ENCODE results near the gene SLC9A1.

Gene SLC9A1

DNA sequence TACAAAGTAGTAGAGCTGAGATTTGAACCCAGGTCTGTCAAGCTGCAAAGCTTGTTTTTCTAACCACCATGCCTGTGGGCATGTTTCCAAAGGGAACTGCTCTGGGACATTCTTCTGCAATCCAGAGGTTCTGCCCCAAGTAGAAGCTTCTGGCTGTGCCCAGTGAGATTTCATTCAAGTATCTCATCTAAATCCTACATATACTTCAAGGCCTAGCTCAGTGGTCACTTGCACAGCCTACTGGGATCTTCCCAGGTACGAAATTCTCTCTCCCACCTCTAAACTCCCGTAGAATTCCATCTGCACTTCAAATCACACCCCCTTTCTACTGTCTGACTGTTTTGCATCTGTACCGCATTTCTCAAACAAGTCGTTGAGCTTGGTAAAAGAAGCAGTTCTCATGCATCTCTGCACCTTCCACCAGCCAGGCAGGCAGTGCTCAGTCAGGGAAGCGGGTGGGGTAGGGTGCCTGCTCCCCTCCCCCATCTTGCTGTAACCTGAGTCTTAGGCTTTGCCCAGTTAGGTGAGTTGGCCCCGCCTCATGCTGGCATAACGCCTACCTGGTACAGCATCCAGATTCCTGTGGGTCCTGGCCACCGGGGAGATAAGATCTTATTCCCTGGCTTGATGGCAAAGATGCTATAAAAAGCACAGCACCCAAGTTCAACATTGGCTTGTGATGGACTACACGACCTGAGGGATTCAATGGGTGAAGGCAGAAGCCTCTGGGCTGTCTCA is 13.5 kb downstream of the SLC9A1 start:
- H3K9ac ChIP-seq (ENCODE audit: low read length) = no peak overlapping the region
- H2AFZ ChIP-seq (ENCODE audit: low read depth, low read length) = no peak overlapping the region
- no peak overlapping the region for H3K27ac ChIP-seq (ENCODE audit: low read length)
- H3K79me2 ChIP-seq (ENCODE audit: low read length) = peaks cover 5% of the 10 kb centered on the region; the same call in 1 of the 2 replicates
- no peak overlapping the region for H3K4me2 ChIP-seq (ENCODE audit: low read length)
- H3K9me3 ChIP-seq (ENCODE audit: insufficient read depth, low read length) = no peaks in the 10 kb centered on the region
- TF ChIP-seq, protein P1, sequence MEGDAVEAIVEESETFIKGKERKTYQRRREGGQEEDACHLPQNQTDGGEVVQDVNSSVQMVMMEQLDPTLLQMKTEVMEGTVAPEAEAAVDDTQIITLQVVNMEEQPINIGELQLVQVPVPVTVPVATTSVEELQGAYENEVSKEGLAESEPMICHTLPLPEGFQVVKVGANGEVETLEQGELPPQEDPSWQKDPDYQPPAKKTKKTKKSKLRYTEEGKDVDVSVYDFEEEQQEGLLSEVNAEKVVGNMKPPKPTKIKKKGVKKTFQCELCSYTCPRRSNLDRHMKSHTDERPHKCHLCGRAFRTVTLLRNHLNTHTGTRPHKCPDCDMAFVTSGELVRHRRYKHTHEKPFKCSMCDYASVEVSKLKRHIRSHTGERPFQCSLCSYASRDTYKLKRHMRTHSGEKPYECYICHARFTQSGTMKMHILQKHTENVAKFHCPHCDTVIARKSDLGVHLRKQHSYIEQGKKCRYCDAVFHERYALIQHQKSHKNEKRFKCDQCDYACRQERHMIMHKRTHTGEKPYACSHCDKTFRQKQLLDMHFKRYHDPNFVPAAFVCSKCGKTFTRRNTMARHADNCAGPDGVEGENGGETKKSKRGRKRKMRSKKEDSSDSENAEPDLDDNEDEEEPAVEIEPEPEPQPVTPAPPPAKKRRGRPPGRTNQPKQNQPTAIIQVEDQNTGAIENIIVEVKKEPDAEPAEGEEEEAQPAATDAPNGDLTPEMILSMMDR (IDR thresholded peaks at IDR 0.05; ENCODE audit: low read depth, low read length) = no peak
- no peak for TF ChIP-seq EZH2phosphoT487 (IDR thresholded peaks at IDR 0.05; ENCODE audit: low read depth)
- no peaks in the 10 kb centered on the region for H3K27me3 ChIP-seq (ENCODE audit: low read depth, low read length)
- no peaks in the 10 kb centered on the region for H4K20me1 ChIP-seq (ENCODE audit: insufficient read depth, low read length)
- H3K4me1 ChIP-seq (ENCODE audit: low read length) = no peaks in the 10 kb centered on the region
- no peaks in the 10 kb centered on the region for H3K36me3 ChIP-seq (replicated peaks; ENCODE audit: low read depth, low read length)
- H3K4me3 ChIP-seq (ENCODE audit: low read length) = no peak overlapping the region

DNA sequence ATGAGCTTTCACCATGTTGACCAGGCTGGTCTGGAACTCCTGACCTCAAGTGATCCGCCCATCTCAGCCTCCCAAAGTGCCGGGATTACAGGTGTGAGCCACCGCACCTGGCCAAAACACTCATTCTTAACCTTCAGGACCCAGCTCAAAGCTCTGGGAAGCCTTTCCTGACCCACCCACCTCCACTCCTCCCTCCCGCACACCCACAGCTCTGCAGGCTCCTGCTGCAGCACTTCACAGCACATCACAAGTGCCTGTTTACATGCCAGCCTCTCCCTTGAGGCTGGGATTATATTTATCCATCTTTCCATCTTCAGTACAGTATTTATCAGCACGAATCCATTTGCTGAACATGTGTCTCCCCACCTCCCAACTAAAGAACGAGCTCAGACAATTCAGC is 14.9 kb downstream of the SLC9A1 start:
- H3K79me2 ChIP-seq (ENCODE audit: low read length) = peaks cover 5% of the 10 kb centered on the region; the same call in 1 of the 2 replicates
- no peak overlapping the region for H3K27ac ChIP-seq (ENCODE audit: low read length)
- H3K9ac ChIP-seq (ENCODE audit: low read length) = no peak overlapping the region
- no peaks in the 10 kb centered on the region for H3K27me3 ChIP-seq (ENCODE audit: low read depth, low read length)
- H2AFZ ChIP-seq (ENCODE audit: low read depth, low read length) = no peak overlapping the region
- TF ChIP-seq, protein P1 (IDR thresholded peaks at IDR 0.05; ENCODE audit: low read depth, low read length) = no peak
- TF ChIP-seq EZH2phosphoT487 (IDR thresholded peaks at IDR 0.05; ENCODE audit: low read depth) = no peak
- H3K4me3 ChIP-seq (ENCODE audit: low read length) = no peak overlapping the region
- no peak overlapping the region for H3K4me2 ChIP-seq (ENCODE audit: low read length)
- H4K20me1 ChIP-seq (ENCODE audit: insufficient read depth, low read length) = no peaks in the 10 kb centered on the region
- H3K4me1 ChIP-seq (ENCODE audit: low read length) = peaks cover 6% of the 10 kb centered on the region; the same call in 1 of the 2 replicates
- H3K9me3 ChIP-seq (ENCODE audit: insufficient read depth, low read length) = no peaks in the 10 kb centered on the region
- no peaks in the 10 kb centered on the region for H3K36me3 ChIP-seq (replicated peaks; ENCODE audit: low read depth, low read length)

DNA sequence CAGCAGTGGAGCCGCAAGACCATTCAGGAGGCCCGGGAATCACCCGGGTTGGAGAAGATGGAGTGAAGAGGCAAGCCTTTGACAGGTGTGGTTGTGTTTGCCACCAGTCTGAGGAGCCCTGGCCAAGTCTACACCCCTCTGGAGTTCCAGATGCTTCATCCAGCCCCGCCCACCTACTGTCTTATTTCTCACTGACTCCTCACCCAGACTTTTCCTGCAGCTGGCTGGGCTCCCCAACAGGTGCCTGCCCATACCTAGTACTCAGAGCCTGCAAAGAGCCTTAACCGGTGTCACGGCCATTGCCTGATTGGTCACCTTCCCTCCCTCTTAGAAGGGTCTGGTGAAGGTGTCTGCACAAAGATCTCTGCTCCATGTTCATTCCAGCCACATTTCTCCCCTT is 16.0 kb downstream of the SLC9A1 start:
- Histone ChIP-seq H3K36me3 (replicated peaks; ENCODE audit: low read depth, low read length) (no peaks in the 10 kb centered on the region), H2AFZ (ENCODE audit: low read depth, low read length) (no peak overlapping the region), H3K79me2 (ENCODE audit: low read length) (peaks cover 5% of the 10 kb centered on the region; the same call in 1 of the 2 replicates), H3K27ac (ENCODE audit: low read length) (no peak overlapping the region), H3K4me3 (ENCODE audit: low read length) (no peak overlapping the region), H3K27me3 (ENCODE audit: low read depth, low read length) (no peaks in the 10 kb centered on the region), H3K9me3 (ENCODE audit: insufficient read depth, low read length) (no peaks in the 10 kb centered on the region), H3K9ac (ENCODE audit: low read length) (no peak overlapping the region), H4K20me1 (ENCODE audit: insufficient read depth, low read length) (no peaks in the 10 kb centered on the region), H3K4me2 (ENCODE audit: low read length) (no peak overlapping the region), H3K4me1 (ENCODE audit: low read length) (peaks cover 12% of the 10 kb centered on the region)
- TF ChIP-seq, protein P1 (IDR thresholded peaks at IDR 0.05; ENCODE audit: low read depth, low read length) = no peak
- TF ChIP-seq EZH2phosphoT487 (IDR thresholded peaks at IDR 0.05; ENCODE audit: low read depth) = no peak

DNA sequence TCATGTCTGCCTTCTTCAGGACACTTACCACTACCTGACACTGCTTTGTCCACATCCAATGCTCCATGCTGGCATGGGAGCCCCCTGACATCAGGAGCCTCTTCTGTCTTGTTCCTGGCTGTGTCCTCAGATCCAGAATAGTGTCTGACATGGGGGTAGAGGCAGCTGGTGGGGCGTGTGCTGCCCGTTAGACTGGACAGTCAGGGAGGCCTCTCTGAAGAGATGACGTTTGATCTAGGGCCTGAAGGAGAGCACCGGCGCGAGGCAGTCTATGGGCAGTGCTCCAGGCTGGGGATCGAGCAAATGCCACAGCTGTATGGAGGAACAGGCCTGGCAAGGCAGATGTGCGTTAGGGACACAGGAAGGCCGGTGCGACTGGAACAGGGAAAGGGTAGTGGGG is 16.6 kb downstream of the SLC9A1 start:
- no peaks in the 10 kb centered on the region for H3K36me3 ChIP-seq (replicated peaks; ENCODE audit: low read depth, low read length)
- no peak overlapping the region for H3K27ac ChIP-seq (ENCODE audit: low read length)
- H3K4me1 ChIP-seq (ENCODE audit: low read length) = peaks cover 18% of the 10 kb centered on the region
- no peak overlapping the region for H3K4me3 ChIP-seq (ENCODE audit: low read length)
- TF ChIP-seq EZH2phosphoT487 (IDR thresholded peaks at IDR 0.05; ENCODE audit: low read depth) = no peak
- TF ChIP-seq, protein P1 (IDR thresholded peaks at IDR 0.05; ENCODE audit: low read depth, low read length) = no peak
- H3K27me3 ChIP-seq (ENCODE audit: low read depth, low read length) = no peaks in the 10 kb centered on the region
- no peaks in the 10 kb centered on the region for H4K20me1 ChIP-seq (ENCODE audit: insufficient read depth, low read length)
- no peak overlapping the region for H3K9ac ChIP-seq (ENCODE audit: low read length)
- H3K79me2 ChIP-seq (ENCODE audit: low read length) = peaks cover 5% of the 10 kb centered on the region; the same call in 1 of the 2 replicates
- no peaks in the 10 kb centered on the region for H3K9me3 ChIP-seq (ENCODE audit: insufficient read depth, low read length)
- no peak overlapping the region for H2AFZ ChIP-seq (ENCODE audit: low read depth, low read length)
- no peak overlapping the region for H3K4me2 ChIP-seq (ENCODE audit: low read length)
